CD14-positive monocyte (primary cell): ENCODE measurements around the gene CNOT6. TPM values are rescaled to one million over a fixed set of nuclear protein-coding genes. Genes with fewer than 3 reads are reported as not detected.

Source experiments
- DNase-seq, 3 donors: peaks; one replicate each; pipeline ENCODE4 v3.0.0-alpha.2; 2011 to 2022
- H2AFZ ChIP-seq: 2 replicates; pipeline ENCODE4 v1.6.0; 2012; ENCODE audit warnings: mild to moderate bottlenecking, low read depth, low read length, inconsistent platforms; ENCODE audit not compliant: insufficient read depth, poor library complexity, severe bottlenecking
- H3K27ac ChIP-seq, 2 donors: 1 replicate in 1 of 2; 2 replicates in 1 of 2; pipeline ENCODE4 v1.5.1; 2012 to 2013; ENCODE audit warnings: low read length in 2 of 2, control low read depth in 1 of 2, inconsistent platforms in 1 of 2, low read depth in 1 of 2, mild to moderate bottlenecking in 1 of 2
- H3K27me3 ChIP-seq, 2 donors: one replicate each; pipeline versions ENCODE4 v1.6.0 to v1.6.1; 2011 to 2013; ENCODE audit warnings: low read length in 2 of 2; ENCODE audit not compliant: control insufficient read depth in 2 of 2, insufficient read depth in 2 of 2
- H3K36me3 ChIP-seq, 2 donors: replicated peaks in 1 of 2; 1 replicate in 1 of 2; 2 replicates in 1 of 2; pipeline versions ENCODE4 v1.5.1 to v1.6.1; 2012 to 2013; ENCODE audit warnings: low read length in 2 of 2, control low read depth in 1 of 2, inconsistent platforms in 1 of 2, mild to moderate bottlenecking in 1 of 2; ENCODE audit not compliant: insufficient read depth in 2 of 2, control insufficient read depth in 1 of 2
- H3K4me1 ChIP-seq, 2 donors: 1 replicate in 1 of 2; 2 replicates in 1 of 2; pipeline versions ENCODE4 v1.5.1 to v1.6.1; 2012 to 2013; ENCODE audit warnings: low read length in 2 of 2, control low read depth in 1 of 2, inconsistent platforms in 1 of 2, mild to moderate bottlenecking in 1 of 2, moderate library complexity in 1 of 2; ENCODE audit not compliant: insufficient read depth in 2 of 2, control insufficient read depth in 1 of 2
- H3K4me2 ChIP-seq: replicated peaks from 2 replicates; pipeline ENCODE3; 2012; ENCODE audit warnings: low read length, moderate library complexity, mild to moderate bottlenecking; ENCODE audit not compliant: poor library complexity, severe bottlenecking; ENCODE audit errors: extremely low read depth
- H3K4me3 ChIP-seq, 3 experiments: fragments of 200-600 bp in 1 of 3; sonication (generic) in 1 of 3; replicated peaks in 1 of 3; 1 replicate in 2 of 3; 2 replicates in 1 of 3; pipeline ENCODE4 v1.5.1; 2011 to 2013; ENCODE audit warnings: low read length in 3 of 3, mild to moderate bottlenecking in 3 of 3, control low read depth in 2 of 3, low read depth in 2 of 3, inconsistent platforms in 1 of 3, moderate library complexity in 1 of 3
- H3K79me2 ChIP-seq: 2 replicates; pipeline ENCODE4 v1.6.0; 2012; ENCODE audit warnings: mild to moderate bottlenecking, control low read depth, inconsistent platforms, low read length, moderate library complexity; ENCODE audit not compliant: insufficient read depth
- H3K9ac ChIP-seq: 2 replicates; pipeline ENCODE4 v1.6.0; 2017; ENCODE audit warnings: low read length, mild to moderate bottlenecking; ENCODE audit not compliant: insufficient read depth, poor library complexity, severe bottlenecking
- H3K9me3 ChIP-seq, 2 donors: replicated peaks in 1 of 2; 1 replicate in 1 of 2; 2 replicates in 1 of 2; pipeline versions ENCODE4 v1.5.1 to v1.6.1; 2012 to 2013; ENCODE audit warnings: low read length in 2 of 2, control low read depth in 1 of 2; ENCODE audit not compliant: control insufficient read depth in 1 of 2, insufficient read depth in 1 of 2
- H4K20me1 ChIP-seq: 2 replicates; pipeline ENCODE4 v1.6.0; 2012; ENCODE audit warnings: mild to moderate bottlenecking, low read length, control low read depth, moderate library complexity; ENCODE audit not compliant: insufficient read depth
- H3K27ac Mint-ChIP-seq, 7 donors: one replicate each; pipeline ENCODE4 v1.8.0; 2020; ENCODE audit warnings: mild to moderate bottlenecking in 7 of 7, mixed read lengths in 7 of 7, moderate library complexity in 6 of 7, inconsistent platforms in 2 of 7
- H3K27me3 Mint-ChIP-seq, 3 donors: one replicate each; pipeline ENCODE4 v1.8.0; 2021 to 2022; ENCODE audit warnings: low read depth in 3 of 3, mild to moderate bottlenecking in 3 of 3, mixed read lengths in 3 of 3, moderate library complexity in 3 of 3, inconsistent platforms in 1 of 3
- H3K36me3 Mint-ChIP-seq, 2 donors: one replicate each; pipeline ENCODE4 v1.8.0; 2020; ENCODE audit warnings: mixed read lengths in 2 of 2, inconsistent platforms in 1 of 2, mild to moderate bottlenecking in 1 of 2
- H3K4me1 Mint-ChIP-seq: one replicate; pipeline ENCODE4 v1.8.0; 2020; ENCODE audit warnings: mild to moderate bottlenecking, mixed read lengths
- H3K4me3 Mint-ChIP-seq, 2 donors: one replicate each; pipeline ENCODE4 v1.8.0; 2020; ENCODE audit warnings: mild to moderate bottlenecking in 2 of 2, mixed read lengths in 2 of 2, moderate library complexity in 1 of 2
- H3K9me3 Mint-ChIP-seq, 7 donors: one replicate each; pipeline ENCODE4 v1.8.0; 2020 to 2022; ENCODE audit warnings: mixed read lengths in 7 of 7, mild to moderate bottlenecking in 6 of 7, moderate library complexity in 6 of 7, inconsistent platforms in 2 of 7
- WGBS: methylation state at CpG from one replicate; pipeline ENCODE4 v1.1.5; 2013; ENCODE audit warnings: missing lambda C conversion rate; ENCODE audit not compliant: insufficient coverage; 5-methylcytosine and 5-hydroxymethylcytosine counted together
- intact Hi-C, 2 donors: fragments of 100-400 bp; cut with micrococcal nuclease; formaldehyde crosslinking; loops; one replicate each; pipeline versions ENCODE4 v1.15.0 to v1.15.1; 2023
- polyA plus RNA-seq, 3 donors: library from polyadenylated mRNA; depleted of rRNA in 1 of 3; unstranded in 2 of 3; stranded (reverse) in 1 of 3; fragments of 300-500 nt in 2 of 3; fragments of >200 nt in 1 of 3; fragmentation: Illumina TruSeq in 2 of 3; gene quantifications; 1 replicate in 2 of 3; 2 replicates in 1 of 3; pipeline ENCODE4 v1.2.3, GENCODE V29; 2012 to 2021
- TF ChIP-seq, protein P1 (sequence below): fragments of 200-600 bp; IDR thresholded peaks from one replicate; pipeline ENCODE4 v1.8.0; 2022; ENCODE audit warnings: antibody characterized with exemption, mild to moderate bottlenecking

CNOT6 gene
- polyA plus RNA-seq, 3 donors = 4.8 to 9.5 (median 7.7) TPM

DNA sequence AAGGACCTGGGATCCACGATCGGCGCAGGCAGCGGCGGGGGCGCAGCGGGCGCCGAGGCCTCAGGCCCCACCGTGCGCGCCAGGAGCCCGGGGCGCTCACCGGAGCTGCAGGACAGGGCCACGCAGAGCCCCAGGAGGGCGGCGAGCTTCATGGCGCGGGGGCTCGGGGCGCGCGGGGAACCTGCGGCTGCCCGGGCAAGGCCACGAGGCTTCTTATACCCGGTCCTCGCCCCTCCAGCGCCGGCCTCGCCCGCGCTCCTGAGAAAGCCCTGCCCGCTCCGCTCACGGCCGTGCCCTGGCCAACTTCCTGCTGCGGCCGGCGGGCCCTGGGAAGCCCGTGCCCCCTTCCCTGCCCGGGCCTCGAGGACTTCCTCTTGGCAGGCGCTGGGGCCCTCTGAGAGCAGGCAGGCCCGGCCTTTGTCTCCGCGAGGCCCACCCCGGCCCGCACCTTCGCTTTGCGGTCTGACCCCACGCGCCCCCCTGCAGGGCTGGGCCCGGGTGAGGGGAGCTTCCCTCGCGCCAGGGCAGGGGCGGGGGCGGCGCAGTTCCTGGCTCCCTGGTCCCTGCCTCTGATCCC, 97.2 kb downstream of the CNOT6 start, which contains the start of gene SCGB3A1:
TSS of gene SCGB3A1 (minus strand) at position 189 of the 577 bp plus-strand sequence. CDS start at position 152, 37 bp downstream.
- no peak within 1 kb of the TSS for H3K27ac Mint-ChIP-seq
- peaks cover 11% of the 10 kb centered on the region for H3K4me1 Mint-ChIP-seq
- Histone ChIP-seq H2AFZ (peak within 1 kb of the TSS; percentile 53), H3K9me3 (no peaks in the 10 kb centered on the region), H3K36me3 (no peaks in the 10 kb centered on the region), H3K4me1 (peaks cover 9 to 28% of the 10 kb centered on the region in 2 donors), H3K4me3 (peak within 1 kb of the TSS in 1 of 3 experiments; percentile 57), H3K27me3 (peaks cover 15 to 40% of the 10 kb centered on the region in 2 donors), H3K9ac (peak within 1 kb of the TSS; percentile 21), H4K20me1 (no peaks in the 10 kb centered on the region), H3K4me2 (peak within 1 kb of the TSS; percentile 67), H3K27ac (no peak within 1 kb of the TSS), H3K79me2 (no peaks in the 10 kb centered on the region)
- H3K36me3 Mint-ChIP-seq = peaks cover 0 to 6% of the 10 kb centered on the region in 2 donors
- peaks cover 0 to 16% (median 0%) of the 10 kb centered on the region in 7 donors for H3K9me3 Mint-ChIP-seq
- peak in 2 of 3 donors; percentile 10 to 25 for DNase-seq
- intact Hi-C loops = no loop called here
- peaks cover 29 to 60% (median 43%) of the 10 kb centered on the region in 3 donors for H3K27me3 Mint-ChIP-seq
- 2% methylated on average over 60 of the region's 60 CpGs for WGBS
- TF ChIP-seq, protein P1, sequence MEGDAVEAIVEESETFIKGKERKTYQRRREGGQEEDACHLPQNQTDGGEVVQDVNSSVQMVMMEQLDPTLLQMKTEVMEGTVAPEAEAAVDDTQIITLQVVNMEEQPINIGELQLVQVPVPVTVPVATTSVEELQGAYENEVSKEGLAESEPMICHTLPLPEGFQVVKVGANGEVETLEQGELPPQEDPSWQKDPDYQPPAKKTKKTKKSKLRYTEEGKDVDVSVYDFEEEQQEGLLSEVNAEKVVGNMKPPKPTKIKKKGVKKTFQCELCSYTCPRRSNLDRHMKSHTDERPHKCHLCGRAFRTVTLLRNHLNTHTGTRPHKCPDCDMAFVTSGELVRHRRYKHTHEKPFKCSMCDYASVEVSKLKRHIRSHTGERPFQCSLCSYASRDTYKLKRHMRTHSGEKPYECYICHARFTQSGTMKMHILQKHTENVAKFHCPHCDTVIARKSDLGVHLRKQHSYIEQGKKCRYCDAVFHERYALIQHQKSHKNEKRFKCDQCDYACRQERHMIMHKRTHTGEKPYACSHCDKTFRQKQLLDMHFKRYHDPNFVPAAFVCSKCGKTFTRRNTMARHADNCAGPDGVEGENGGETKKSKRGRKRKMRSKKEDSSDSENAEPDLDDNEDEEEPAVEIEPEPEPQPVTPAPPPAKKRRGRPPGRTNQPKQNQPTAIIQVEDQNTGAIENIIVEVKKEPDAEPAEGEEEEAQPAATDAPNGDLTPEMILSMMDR = no peak
- peak within 1 kb of the TSS in 1 of 2 donors; percentile 67 for H3K4me3 Mint-ChIP-seq

DNA sequence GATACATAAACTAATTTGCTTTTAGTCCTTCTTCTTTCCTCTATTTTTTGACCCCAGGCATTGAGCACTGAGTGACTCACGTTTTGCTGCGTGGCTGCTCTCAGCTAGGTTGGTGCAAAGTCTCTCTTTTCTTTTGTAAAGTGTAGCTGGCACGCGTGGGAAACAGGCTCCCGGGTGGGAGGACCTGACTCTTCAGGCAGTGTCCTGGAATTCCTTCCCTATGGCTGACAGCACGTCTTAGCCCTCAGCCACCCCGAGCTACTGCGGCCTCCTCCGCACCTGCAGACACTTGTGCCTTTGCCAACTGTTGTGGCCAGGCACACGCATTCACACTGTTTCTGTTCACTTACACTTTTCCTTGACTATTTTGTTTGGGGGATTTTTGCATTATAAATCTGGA, 98.0 kb downstream of the CNOT6 start:
- Mint-ChIP-seq H3K27me3 (peaks cover 26 to 55% (median 43%) of the 10 kb centered on the region in 3 donors), H3K4me3 (peak overlapping the region in 1 of 2 donors; percentile 30), H3K36me3 (peaks cover 0 to 6% of the 10 kb centered on the region in 2 donors), H3K27ac (no peak overlapping the region), H3K9me3 (peaks cover 0 to 16% (median 0%) of the 10 kb centered on the region in 7 donors), H3K4me1 (peaks cover 11% of the 10 kb centered on the region)
- DNase-seq = no peak
- H3K4me2 ChIP-seq = no peak overlapping the region
- intact Hi-C loops = no loop called here
- no peak overlapping the region for H3K4me3 ChIP-seq
- no peak overlapping the region for H3K27ac ChIP-seq
- H3K9me3 ChIP-seq = no peaks in the 10 kb centered on the region
- peaks cover 9 to 28% of the 10 kb centered on the region in 2 donors for H3K4me1 ChIP-seq
- H2AFZ ChIP-seq = no peak overlapping the region
- H4K20me1 ChIP-seq = no peaks in the 10 kb centered on the region
- 65% methylated on average over 4 of the region's 10 CpGs for WGBS
- H3K36me3 ChIP-seq = no peaks in the 10 kb centered on the region
- no peaks in the 10 kb centered on the region for H3K79me2 ChIP-seq
- H3K27me3 ChIP-seq = peaks cover 15 to 40% of the 10 kb centered on the region in 2 donors
- TF ChIP-seq, protein P1 = no peak
- no peak overlapping the region for H3K9ac ChIP-seq
